NCI-H1694 treated with DMSO at 0.1 percent for 48 hours (cell line): Measurements from ENCODE around the gene TANGO2.

ENCODE experiments used
- DNase-seq: peaks from one replicate; lab custom pipeline; 2025; lab: John Stamatoyannopoulos, UW

Gene TANGO2

DNA sequence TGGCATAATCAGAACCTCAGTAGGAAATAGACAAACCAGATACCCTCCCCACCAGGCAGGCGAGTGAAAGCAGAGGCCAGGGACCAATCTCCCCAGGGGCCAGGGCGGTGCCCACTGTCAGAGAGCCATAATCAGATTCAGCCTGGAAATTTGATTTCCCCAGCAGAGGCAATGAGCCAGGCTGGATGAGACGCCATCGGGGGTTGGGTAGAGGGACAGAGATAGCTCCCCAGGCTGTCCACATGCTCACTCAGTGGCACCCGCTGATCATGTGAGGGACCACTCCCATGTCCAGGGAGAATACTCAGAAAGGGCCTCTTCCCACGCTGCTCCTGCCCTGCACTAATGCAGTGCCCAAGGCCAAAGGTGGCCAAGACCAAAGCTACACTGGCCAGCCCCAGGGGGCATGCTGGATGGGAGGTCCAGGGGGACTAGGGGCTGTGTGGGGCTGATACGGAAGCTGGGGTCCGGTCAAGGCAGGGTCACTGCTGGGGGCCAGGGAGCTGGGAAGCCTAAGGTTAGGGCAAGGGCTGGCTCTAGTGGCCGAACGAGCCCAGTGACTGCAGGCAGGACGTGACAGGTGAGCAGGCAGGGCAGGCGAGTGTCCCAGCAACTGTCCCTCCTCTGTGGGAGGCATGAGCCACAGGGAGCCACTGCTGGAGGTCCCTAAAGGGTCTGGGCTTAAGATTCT lies 24.1 kb upstream of the TANGO2 start:
- DNase-seq, result no peak

DNA sequence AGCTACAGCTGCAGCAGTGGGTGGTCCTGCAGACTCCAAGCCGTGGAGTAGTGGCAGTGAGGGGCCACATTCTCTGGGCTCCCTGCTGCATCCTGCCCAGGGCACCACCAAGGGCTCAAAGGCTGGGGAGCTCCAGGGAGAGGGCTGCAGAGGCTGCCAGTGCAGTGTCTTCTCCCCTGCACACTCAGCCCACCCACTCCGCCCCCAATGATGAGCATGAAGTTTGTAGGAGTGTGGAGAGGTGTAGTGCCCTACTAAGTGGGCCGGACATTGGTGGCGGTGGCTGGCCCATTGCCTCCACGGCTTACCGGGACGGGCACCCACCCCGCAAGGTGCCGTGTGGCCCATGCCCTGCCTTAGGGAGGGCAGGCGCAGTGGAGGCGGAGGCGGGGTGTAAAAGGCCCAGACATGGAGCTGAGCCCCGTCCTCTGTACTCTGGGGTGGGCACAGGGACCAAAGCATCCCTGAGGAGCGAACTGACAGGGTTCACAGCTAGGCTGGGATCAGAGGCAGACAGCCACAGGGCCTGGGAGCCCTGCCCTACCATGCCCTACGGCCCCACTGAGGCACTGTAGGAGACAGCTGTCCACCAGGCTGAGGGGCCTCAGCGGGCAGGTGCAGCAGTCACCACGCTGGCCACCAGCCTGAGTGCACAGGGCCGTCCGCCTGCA lies 23.2 kb upstream of the TANGO2 start:
- DNase-seq, result no peak

DNA sequence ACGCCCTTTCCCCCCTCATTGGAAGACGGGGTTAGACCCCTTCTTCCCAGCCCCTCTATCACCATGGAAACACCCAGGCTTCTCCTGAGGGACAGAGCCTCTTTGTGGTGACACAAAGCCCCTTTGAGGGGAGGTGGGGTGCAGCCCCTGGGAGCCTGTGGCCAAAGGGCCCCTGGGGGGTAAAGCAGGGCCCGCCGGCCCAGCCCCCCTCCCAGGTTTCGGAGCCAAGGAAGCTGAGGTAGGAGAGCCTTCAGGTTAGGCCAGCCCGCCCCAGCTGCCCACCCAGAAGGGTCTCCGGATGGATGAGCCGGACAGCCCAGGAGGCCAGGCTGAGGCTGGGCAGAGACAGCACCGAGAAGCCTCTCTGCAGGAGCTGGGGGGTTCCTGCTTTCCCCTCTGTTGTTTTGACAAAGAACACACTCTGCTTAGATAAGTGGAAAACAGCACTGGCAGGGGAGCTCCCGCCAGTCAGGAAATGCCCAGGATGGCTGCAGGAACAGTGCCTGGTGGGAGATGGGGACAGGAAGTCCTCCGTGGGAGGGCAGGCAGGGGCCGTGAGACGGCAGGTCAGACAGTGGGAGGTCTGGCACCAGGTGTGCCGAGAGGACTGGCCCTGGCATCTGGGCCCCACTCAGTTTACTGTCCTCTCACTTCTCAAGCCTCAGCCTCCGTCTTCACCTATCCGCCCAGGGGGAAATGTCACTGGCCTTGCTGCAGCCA lies 22.5 kb upstream of the TANGO2 start:
- DNase-seq, result no peak

DNA sequence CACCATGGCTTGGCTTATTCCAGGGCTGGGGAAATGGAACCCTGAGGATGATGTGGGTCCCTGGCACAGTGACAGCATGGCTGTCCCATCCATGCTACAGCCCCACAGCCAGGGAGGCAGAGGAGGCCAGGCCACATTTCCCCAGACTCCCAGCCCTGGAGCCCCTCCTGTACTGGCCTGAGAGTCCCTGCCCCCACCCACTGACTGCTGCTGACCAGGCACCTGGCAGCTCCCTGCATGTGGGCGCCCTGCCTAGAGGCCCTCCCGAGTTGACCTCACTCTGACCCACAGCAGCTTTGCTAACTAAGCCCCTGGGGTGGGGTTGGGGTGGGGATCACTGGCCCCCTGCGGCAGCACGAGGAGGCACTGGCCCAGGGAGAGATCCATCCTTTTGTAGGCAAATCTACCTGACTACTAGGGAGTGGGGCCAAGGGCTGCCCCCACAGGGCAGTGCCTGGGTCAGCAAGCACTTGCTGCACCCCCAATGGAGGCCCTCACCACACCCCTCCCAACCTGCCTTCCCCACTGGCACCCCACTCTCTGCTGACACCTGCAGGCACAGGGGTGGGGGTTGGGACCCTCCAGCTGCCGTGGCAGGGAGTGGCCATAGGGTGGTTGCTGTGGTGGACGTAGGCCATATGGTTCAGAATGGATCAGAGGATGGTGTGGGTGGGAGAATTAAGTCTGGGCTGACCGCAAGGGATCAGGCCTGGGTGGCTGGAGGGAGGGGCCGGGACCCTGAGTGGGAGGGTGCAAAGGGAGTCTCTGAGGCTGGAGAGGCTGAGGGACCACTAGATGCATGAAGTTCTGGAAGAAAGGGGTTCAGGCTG lies 21.7 kb upstream of the TANGO2 start:
- no peak for DNase-seq

DNA sequence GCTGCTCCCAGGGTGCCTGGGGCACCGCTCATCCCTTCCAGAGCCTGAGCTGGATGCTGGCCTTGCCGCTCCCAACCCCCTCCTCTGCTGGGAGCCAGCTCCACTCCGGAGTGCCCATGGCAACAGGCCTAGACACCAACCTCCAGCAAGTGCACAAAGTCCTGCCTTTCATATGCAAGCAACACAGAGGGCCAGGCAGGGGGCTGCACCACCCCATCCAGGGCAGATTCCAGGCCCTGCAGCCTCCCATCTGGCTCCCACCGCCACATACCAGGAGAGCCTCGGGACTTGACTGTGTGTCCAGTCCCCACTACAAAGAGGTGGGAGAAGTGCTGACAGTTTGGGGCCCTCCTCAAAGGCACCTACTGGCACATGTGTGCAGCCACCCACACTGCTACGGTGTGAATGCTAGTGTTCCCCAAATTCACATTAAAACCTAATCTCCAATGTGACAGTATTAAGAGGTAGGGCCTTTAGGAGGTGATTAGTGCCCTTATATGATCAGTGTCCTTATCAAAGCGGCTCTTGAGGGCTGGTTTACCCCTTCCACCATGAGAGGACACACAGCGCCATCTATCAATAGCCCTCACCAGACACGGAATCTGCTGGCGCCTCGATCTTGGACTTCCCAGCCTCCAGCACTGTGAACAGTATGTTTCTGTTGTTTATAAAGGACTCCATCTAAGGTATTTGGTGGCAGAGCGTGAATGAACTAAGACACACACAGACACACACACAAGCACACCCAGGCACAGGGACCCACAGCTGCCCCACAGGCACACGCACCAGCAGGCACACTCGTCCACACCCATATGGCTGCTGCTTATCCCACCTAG lies 20.4 kb upstream of the TANGO2 start:
- no peak for DNase-seq

DNA sequence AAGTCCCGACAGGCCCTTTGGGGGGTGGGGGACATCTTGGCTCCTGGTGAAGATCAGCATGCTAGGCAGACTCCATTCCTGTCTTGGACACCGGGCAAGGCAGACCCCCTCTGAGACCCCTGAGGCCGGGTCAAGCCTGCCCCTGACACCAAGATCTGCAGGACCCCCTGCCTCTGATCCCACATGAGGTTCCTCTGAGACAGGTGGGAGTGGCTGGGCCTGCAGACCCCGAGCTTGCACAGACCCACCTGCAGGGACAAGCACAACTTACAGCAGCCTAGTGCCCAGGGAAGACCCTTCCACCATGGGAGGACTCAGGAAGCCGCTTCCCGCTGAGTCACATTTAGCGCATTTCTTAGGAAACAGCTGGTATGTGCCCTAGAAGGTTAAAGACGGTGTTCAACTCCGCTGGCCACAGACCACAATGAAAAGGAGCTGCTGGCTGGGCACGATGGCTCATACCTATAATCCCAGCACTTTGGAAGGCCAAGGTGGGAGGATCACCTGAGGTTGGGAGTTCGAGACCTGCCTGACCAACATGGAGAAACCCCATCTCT lies 19.8 kb upstream of the TANGO2 start:
- DNase-seq, result no peak

DNA sequence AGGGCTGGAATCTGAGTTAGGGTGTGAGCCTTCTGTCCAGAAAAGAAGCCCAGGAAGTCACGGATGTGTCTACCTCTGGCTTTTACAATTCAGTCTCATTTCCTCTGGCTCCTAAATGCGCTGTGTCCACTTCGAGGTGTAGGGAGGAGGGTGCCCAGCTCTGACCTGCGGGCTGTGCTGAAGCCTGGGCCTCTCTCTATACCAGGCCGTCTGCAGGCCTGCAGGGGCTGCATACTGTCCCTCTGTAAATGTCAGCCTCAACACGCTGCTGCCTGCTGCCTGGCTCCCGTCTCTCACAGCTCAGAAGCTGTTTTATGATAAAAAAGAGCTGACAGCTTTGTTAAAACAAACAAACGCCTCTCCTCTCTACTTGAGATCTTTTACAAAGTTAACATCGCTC lies 18.8 kb upstream of the TANGO2 start:
- no peak for DNase-seq

DNA sequence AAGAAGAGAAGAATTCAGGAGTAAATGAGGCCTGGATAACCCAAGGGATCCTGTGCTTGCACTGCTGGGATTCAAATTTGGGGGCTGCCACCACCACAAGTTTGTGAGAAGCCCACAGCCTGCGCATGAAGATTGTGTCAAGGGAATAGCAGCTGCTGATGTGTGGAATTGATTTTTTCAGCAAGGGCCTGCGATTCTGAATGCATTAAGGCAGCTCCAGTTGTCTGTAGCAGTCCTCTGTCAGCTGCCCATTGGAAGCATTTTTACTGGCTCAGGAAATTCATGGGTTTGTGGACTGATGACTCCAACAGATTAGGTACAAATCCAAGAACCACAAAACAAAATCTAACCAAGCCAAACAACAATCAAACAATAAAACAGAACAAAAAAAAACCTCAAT lies 18.3 kb upstream of the TANGO2 start:
- no peak for DNase-seq

DNA sequence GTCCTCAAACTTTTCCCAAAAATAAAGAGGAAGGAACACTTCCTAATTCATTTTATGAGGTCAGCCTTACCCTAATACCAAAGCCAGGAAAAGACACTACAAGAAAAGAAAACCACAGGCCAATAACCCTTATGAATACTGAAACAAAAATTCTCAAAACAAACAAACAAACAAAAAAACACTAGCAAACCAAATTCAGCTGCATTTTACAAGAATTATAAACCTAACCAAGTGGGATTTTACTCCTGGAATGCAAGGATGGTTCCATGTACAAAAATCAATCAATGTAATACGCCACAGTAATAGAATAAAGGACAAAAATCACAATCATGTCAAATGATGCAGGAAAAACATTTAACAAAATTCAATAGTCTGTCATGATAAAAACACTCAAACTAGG lies 17.6 kb upstream of the TANGO2 start:
- DNase-seq, result no peak

DNA sequence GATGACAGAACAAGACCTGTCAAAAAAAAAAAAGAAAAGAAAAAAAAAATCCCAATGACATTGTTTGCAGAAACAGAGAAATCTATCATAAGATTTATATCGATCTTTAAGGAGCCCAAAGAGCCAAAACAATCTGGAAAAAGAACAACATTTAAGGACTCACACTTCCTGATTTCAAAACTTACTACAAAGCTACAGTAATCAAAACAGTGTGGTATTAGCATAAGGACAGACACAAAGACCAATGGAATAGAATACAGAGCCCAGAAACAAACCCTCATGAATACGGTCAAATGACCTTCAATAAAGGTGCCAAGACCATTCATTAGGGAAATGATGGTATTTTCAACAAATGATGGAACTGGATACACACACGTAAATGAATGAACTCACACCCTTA lies 16.4 kb upstream of the TANGO2 start:
- no peak for DNase-seq

DNA sequence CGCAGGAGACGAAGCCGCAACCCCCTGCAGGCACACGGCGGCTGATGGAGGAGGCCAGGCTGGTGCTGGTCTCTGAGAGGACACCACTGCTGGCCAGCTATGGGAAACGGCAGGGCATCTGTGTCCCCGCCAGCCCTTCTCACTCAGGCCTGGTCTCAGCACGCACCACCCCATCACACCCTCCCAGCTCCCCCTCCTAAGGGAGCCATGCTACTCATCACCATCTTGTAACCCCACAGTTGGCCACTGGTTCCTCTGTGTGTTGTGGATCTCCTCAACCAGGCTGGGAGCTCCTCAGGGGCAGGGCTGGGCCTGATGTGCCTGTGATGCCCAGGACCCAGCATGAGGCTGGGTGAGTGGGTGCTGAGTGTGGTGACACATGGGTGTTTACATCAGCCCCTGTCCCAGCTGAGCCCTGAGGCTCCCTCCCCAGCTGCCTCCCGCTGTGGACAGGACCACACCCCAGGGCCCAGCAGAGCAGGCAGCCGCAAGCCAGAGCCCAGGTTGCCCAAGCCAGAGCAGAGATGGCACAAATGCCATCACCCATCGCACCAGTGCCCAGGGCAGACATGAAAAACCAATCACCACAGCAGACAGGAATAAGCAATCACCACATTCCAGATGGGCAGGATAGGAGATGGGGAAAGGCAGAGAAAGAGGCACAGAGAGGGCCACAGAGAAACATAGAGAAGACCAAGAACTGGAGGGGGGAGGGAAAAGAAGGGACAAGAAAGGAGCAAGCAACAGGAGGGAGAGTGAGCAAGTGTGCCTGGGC lies 12.5 kb upstream of the TANGO2 start:
- DNase-seq, result no peak

DNA sequence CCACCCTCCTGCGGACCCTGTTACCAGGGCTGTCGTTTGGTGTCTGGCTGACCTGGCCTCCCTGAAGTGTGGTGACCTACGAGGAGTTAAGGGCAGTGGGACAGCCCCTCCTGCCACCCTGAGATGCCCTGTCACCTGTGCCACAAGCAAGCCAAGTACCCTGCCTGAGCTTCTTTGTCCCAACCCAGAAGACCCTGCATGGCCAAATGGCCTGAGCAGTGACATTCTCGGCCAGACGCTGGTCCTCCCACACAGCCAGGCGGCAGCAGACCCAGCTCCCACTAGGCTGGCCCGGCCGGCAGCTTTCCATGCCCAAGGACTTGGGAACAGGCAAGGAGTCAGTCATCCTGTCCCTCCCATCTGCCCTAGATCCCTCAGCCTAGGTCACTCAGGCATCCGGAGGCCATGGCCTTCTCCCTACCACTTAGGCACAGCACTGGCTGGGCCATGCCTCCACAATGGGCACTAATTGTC lies 11.9 kb upstream of the TANGO2 start:
- DNase-seq, result no peak

DNA sequence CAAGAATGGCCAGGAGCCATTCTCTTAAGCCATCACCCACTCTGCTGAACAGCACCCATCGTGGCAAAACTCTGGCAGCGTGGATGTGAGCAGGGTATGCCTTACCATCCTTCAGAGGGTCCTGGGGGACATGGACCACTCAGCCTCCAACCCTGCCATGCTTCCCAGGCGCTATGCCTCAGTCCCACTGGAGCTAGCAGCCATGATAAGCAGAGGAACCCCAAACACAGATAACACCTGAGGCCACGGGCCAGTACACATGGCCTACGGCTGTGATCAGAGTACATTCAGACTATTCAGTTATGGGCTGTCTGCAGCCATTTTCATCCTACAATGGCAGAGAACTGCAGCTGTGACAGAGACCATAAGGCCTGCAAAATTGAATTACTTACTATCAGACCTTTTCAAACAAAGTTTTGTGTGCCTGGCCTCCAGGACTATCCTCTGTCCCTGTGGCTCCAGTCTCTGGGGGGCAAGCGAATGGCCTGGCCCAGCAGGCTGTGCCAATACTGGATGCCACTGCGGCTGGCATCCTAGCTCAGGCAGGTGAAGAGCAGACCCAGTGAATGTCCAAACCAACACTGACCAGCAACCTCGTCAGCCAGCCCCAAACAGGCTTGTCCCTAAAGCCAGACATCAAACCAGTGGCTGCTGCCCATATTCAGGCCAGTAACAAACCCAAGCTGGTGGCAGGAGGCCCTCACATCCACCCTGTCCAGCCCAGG lies 11.2 kb upstream of the TANGO2 start:
- DNase-seq, result no peak

DNA sequence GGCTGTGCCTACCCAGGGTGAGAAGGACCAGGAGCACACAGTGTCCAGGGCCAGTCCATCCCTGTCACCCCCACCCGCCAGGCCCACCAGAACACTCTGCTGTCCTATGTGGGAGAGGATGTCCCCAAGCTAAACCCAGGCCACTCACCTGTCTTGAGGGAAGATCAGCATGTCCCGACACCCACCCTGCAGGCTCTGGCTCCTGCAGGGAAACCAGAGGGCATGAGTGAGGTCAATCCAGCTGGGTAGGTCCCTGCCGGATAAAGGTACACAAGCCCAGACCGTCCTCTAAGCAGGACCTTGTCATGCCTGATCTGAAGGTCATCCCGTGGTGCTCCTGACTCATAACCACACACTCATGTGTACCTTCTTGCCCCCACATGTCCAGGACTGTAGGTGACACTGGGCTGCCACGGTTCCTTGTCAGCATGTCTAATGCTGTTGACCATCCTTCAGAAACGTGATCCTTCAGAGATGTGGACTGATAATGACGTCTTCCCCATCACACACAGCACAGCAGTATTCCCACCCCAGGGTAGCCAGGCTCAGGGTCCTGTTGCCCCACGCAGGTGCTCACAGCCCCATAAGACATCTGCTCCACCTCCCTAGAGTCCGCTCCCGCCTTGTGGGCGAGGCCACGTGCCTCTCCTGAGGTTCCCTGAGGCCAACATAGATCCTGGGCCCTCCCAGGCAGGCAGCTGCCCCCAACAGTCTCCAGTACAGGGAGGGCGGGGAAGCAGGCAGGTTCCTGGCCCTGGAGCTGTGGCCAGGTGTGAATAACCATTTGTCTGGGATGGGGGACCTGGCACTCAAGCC lies 10.4 kb upstream of the TANGO2 start:
- DNase-seq, result no peak

DNA sequence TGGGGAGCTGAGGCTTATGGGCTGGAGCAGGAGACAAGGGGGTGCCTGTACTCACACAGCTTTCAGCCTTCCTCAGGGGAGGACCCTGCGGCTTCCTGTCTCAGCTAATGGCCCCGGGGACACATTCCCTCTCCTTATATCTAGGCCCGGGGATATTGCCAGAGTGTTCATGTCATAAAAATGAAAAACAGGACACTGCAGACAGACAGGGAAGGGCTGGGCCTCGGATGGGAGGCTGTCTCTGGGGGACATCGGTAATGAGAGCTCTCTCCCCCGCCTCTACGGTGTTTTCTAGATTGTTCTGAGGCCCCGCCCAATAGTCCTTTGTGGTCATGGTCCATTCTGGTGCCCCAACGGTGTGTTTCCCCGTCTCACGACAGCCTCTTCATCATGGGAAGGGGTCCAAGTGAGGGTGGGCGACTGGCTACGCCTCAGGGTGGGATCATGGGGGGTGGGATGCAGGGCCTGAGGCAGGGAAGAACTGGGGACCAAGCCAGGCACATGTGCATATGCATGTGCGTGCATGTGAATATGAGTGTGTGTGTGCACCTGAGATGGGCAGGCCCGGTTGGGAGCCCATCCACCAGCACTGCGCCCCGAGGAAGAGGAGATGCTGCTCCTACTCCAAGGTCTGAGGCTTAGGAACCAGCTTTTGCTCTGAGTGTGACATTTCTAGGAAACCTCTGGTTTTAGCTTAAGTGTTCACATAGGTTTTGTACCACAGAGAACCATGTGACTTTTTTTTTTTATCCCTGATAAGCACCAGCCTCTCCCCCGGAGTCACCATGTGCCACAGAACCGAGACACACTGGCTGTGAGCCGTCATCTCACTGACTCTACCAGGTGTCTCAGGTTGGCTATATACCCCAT lies 9.6 kb upstream of the TANGO2 start:
- DNase-seq, result no peak

DNA sequence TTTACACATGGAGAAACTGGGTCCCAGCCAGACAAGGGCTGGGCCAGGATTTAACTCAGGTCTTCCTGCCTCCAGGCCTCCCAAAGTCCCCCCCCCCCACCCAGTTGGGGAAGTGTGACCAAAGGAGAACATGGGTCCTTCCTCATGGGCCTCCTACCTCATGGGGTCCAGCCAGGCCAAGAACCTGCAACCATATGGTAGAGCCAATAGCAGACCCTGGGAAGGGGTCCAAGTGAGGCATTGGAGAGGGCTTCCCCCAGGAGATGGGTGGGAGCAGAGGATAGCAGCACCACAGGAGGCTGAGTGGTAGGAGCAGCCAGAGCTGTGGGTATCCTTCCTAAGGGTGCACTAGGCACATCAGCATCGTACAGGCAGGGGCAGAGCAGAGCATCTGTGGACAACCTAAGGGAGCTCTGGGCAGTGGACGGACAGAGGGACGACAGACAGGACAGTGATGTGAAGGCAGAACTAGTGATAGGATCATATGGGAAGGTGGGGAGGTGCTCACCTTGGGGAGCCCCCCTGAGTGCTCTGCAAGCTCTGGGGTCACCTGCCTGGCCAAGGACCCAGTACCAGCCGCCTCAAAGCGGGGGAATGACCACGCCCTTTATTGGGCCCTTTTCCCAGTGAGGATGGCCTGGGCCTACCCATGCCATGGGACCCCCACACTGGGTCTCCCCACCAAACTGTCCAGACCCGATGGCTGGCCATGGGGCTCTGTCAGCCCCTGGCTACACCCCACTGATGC lies 8.7 kb upstream of the TANGO2 start:
- no peak for DNase-seq

DNA sequence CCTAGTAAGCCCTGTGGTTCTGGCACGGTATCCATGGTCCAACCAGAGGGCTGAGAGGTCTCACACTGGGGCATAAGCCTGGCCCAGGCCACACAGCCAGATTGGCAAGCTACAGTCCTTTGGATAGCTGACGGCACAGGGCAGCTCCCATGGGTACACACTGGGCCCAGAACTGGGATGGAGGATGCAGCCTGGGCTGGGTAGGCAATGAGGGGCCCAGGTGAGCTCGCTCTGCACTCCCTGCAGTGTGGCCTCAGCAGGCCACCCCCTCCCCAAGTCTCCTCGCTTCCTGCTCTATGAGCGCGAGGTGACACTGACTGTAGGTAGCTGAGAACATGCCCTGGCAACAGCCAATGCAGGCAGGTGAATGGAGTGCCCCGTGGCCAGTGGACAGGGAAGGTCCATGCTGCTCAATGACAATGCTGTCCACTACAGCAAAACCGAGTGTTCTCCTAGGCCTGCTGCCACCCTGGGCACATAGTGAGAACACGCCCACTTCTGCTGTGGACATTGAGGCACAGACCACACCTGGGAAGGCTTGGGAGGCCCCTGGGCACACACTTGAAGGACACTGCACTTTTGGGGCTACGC lies 8.1 kb upstream of the TANGO2 start:
- DNase-seq, result no peak
